Measurements from ENCODE around the gene CLIP2.
A peak's percentile ranks its signal among the peaks of the same experiment; 100 is the strongest.
"Not testable (repeated sequence)": the region's sequence is repeated elsewhere in the genome, so short reads cannot be mapped to it uniquely, and the experiment has no call there.

The CLIP2 gene

GRCh38 chr7:74376256-74377036 lies 87.2 kb downstream of the CLIP2 start:
- DNase-seq: no peak

- DNase-seq: no peak
These were observed 90.7 kb downstream of the CLIP2 start for GRCh38 chr7:74379938-74380337.

GRCh38 chr7:74380720-74381119 lies 91.5 kb downstream of the CLIP2 start:
- peak; percentile 89 for DNase-seq

- DNase-seq: not testable (repeated sequence)
These were observed 94.9 kb downstream of the CLIP2 start for GRCh38 chr7:74384086-74384485.

DNA sequence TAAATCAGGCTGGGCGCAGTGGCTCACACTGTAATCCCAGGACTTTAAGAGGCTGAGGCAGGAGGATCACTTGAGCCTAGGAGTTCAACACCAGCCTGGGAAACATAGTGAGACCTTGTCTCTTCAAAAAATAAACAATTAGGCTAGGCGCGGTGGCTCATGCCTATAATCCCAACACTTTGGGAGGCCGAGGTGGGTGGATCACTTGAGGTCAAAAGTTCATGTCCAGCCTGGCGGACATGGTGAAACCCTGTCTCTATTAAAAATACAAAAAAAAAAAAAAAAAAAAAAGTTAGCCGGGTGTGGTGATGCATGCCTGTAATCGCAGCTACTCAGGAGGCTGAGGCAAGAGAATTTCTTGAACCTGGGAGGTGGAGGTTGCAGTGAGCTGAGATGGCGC lies 95.6 kb downstream of the CLIP2 start:
- DNase-seq: not testable (repeated sequence)

DNA sequence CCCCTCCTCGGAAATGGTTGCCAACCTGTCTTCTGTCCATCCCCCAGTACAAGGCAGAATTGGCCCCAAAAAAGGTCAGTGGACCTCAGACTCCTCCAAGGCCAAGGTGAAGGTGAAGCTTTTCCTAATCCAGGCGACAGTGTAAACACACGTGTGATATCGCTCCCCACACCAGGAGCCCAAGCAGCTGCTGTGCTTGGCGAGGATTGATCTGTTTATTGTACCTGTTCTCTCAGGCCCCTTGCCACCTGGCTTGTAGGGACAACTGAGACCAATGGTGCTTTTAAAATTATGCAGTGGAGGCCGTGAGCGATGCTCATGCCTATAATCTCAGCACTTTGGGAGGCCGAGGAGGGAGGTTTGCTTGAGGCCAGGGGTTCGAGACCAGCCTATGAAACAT lies 98.4 kb downstream of the CLIP2 start:
- no peak for DNase-seq

- DNase-seq: no peak
These were observed 99.7 kb downstream of the CLIP2 start for GRCh38 chr7:74388880-74389415.

DNA sequence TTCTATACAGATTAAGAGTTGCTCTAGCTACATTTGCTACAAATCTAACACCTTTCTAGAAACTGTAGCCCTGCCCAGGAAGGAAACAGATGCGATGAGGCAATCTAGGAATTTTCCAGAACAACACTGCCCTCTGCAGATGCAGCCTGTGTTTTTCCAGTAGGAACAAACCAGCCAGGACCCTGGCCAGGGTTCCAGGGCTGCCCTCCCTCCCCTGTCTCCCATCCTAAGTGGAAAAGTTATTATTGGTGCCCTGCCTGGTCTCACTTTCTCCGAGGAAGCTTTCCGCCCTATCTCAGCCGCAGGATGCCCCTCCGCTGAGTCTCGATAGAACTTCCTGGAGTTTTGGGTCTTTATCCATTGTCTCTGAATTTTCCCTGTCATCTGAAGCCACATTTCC lies 104.5 kb downstream of the CLIP2 start:
- peak; percentile 41 for DNase-seq

DNA sequence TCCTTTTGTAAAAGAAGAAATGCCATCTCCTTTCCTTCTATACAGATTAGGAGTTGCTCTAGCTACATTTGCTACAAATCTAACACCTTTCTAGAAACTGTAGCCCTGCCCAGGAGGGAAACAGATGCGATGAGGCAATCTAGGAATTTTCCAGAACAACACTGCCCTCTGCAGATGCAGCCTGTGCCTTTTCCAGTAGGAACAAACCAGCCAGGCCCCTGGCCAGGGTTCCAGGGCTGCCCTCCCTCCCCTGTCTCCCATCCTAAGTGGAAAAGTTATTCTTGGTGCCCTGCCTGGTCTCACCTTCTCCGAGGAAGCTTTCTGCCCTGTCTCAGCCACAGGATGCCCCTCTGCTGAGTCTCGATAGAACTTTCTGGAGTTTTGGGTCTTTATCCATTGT lies 105.4 kb downstream of the CLIP2 start:
- DNase-seq: not testable (repeated sequence)

DNA sequence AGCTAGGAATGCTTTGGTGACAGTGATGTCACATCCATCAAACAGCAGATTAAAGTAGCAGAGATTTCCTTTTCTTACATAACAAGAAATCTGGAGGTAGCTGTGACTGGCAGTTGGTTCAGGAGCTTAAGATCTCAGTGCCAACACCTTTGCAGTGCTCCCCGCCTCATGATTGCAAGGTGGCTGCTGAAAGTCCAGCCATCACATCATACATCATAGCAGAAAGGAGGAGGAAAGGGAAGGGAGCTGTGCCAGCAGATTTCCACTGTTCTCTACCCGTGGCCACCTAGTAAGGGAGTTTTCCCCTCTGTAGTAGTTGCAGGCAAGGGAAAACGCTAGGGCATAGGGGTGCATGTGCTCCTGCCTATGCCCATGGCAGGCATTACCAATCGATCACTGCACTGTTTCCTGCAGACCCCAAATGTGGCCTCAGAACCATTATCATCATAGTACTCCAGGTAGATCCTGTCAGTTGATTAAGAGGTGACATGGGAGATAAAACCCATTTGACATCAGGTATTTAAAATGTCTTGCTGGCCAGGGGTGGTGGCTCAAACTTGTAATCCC lies 106.6 kb downstream of the CLIP2 start:
- DNase-seq: no peak

DNA sequence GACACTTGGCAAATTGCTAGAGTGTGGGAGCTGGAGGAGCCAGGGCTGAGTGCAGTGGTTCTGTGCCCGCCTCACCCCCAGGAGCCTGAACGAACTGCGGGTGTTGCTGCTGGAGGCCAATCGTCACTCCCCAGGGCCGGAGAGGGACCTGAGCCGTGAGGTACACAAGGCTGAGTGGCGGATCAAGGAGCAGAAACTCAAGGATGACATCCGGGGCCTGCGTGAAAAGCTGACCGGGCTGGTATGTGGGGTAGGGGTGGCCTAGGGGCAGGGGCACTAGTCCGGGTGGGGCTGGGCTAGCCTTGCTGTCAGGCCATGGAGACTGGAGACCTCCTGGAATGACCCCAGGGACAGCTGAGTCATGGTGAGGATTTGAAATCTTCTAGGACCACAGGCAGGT lies 107.8 kb downstream of the CLIP2 start:
- no peak for DNase-seq

GRCh38 chr7:74398426-74398825 lies 109.2 kb downstream of the CLIP2 start:
- no peak for DNase-seq

- DNase-seq: no peak
These were observed 109.8 kb downstream of the CLIP2 start for GRCh38 chr7:74399006-74399405.

GRCh38 chr7:74400420-74401136 lies 111.4 kb downstream of the CLIP2 start:
- DNase-seq: no peak

DNA sequence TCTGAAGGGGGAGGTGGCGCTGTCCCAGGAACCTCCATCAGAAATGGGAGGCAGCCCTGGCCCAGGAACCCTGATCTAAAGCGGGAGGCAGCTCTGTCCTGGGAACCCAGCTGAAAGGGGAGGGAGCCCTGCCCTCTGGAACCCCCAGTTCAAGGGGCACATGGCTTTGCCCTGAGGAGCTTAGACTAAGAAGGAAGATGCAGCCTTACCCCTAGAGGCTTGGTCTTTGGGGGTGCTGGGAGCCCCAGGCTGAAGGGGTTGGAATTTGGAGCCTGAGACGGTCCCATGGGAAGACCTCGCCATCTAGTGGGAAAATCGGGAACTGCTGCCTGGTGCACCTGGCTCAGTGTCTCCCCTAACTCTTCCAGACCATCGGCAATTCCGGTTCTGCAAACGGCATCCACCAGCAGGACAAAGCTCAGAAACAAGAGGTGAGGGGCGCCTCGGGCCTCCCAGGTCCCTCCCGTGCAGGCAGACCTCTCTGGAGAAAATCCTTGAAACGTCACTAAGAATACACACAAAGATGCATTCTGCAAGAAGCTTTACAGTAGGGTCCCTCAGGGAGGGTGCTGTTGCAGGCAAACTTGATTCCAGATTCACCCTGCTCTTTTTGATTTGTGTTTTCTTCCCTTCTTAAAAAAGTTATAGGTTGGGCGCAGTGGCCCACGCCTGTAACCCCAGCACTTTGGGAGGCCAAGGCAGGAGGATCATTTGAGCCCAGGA lies 112.1 kb downstream of the CLIP2 start:
- DNase-seq: no peak

- DNase-seq: not testable (repeated sequence)
These were observed 113.5 kb downstream of the CLIP2 start for GRCh38 chr7:74402668-74403067.

GRCh38 chr7:74403521-74404387 lies 114.5 kb downstream of the CLIP2 start:
- DNase-seq: no peak

GRCh38 chr7:74404388-74404700 lies 115.1 kb downstream of the CLIP2 start:
- DNase-seq: no peak

GRCh38 chr7:74404741-74405140 lies 115.5 kb downstream of the CLIP2 start:
- DNase-seq: no peak

GRCh38 chr7:74405191-74405898 lies 116.1 kb downstream of the CLIP2 start:
- no peak for DNase-seq

- DNase-seq: peak; percentile 69
These were observed 116.8 kb downstream of the CLIP2 start for GRCh38 chr7:74405899-74406512.

Measured in GF-D8 (cell line).